ENCODE data around the gene IFT74. TPM values are rescaled to one million over a fixed set of nuclear protein-coding genes. Genes with fewer than 3 reads are reported as not detected.

IFT74 gene
- total RNA-seq, 4 donors from 2014 or later, result 19.1 to 31.5 (median 25.4) TPM

GRCh38 chr9:27065288-27065687 is 109.1 kb downstream of the IFT74 start:
- no peak for DNase-seq
- intact Hi-C loops (cut with DNase I; ENCODE audit: low total_unique reads), result no loop called here
- Histone ChIP-seq H3K9me3 (no peaks in the 10 kb centered on the region), H3K36me3 (no peaks in the 10 kb centered on the region), H3K27me3 (no peaks in the 10 kb centered on the region), H3K27ac (no peak overlapping the region), H3K4me3 (no peak overlapping the region), H3K4me1 (no peaks in the 10 kb centered on the region)
- TF ChIP-seq POLR2A (IDR thresholded peaks at IDR 0.05) (no peak), CTCF (IDR thresholded peaks at IDR 0.05) (no peak)

- Histone ChIP-seq H3K4me1 (no peaks in the 10 kb centered on the region), H3K9me3 (no peaks in the 10 kb centered on the region), H3K36me3 (no peaks in the 10 kb centered on the region), H3K27ac (no peak overlapping the region), H3K4me3 (no peak overlapping the region), H3K27me3 (no peaks in the 10 kb centered on the region)
- TF ChIP-seq POLR2A (IDR thresholded peaks at IDR 0.05), result no peak
- no peak for TF ChIP-seq CTCF (IDR thresholded peaks at IDR 0.05)
- DNase-seq, result no peak
- intact Hi-C loops (cut with DNase I; ENCODE audit: low total_unique reads), result no loop called here
Observed at GRCh38 chr9:27073841-27074728, 117.9 kb downstream of the IFT74 start.

- no peak for TF ChIP-seq CTCF (IDR thresholded peaks at IDR 0.05)
- no peak for TF ChIP-seq POLR2A (IDR thresholded peaks at IDR 0.05)
- Histone ChIP-seq H3K4me1 (no peaks in the 10 kb centered on the region), H3K9me3 (no peaks in the 10 kb centered on the region), H3K4me3 (no peak overlapping the region), H3K27me3 (no peaks in the 10 kb centered on the region), H3K36me3 (no peaks in the 10 kb centered on the region), H3K27ac (peak overlapping the region in 1 of 2 donors; percentile 22)
- intact Hi-C loops (cut with DNase I; ENCODE audit: low total_unique reads), result no loop called here
- DNase-seq, result no peak
Observed at GRCh38 chr9:27078685-27079084, 122.5 kb downstream of the IFT74 start.

- Histone ChIP-seq H3K27me3 (no peaks in the 10 kb centered on the region), H3K27ac (no peak overlapping the region), H3K36me3 (no peaks in the 10 kb centered on the region), H3K9me3 (no peaks in the 10 kb centered on the region), H3K4me3 (no peak overlapping the region), H3K4me1 (no peaks in the 10 kb centered on the region)
- intact Hi-C loops (cut with DNase I; ENCODE audit: low total_unique reads), result no loop called here
- DNase-seq, result no peak
- no peak for TF ChIP-seq POLR2A (IDR thresholded peaks at IDR 0.05)
Observed at GRCh38 chr9:27085456-27085855, 129.2 kb downstream of the IFT74 start.

GRCh38 chr9:27086818-27087680 is 130.8 kb downstream of the IFT74 start:
- Histone ChIP-seq H3K27me3 (no peaks in the 10 kb centered on the region), H3K9me3 (no peaks in the 10 kb centered on the region), H3K4me3 (no peak overlapping the region), H3K36me3 (no peaks in the 10 kb centered on the region), H3K4me1 (no peaks in the 10 kb centered on the region), H3K27ac (peak overlapping the region in 1 of 2 donors; percentile 55)
- intact Hi-C loops (cut with DNase I; ENCODE audit: low total_unique reads), result no loop called here
- DNase-seq, result no peak
- TF ChIP-seq CTCF (IDR thresholded peaks at IDR 0.05) (no peak), POLR2A (IDR thresholded peaks at IDR 0.05) (no peak)

Data from uterus (tissue), 4 donors.